Measurements from ENCODE around the gene SSTR3.
A peak's percentile ranks its signal among the peaks of the same experiment; 100 is the strongest.

DNA sequence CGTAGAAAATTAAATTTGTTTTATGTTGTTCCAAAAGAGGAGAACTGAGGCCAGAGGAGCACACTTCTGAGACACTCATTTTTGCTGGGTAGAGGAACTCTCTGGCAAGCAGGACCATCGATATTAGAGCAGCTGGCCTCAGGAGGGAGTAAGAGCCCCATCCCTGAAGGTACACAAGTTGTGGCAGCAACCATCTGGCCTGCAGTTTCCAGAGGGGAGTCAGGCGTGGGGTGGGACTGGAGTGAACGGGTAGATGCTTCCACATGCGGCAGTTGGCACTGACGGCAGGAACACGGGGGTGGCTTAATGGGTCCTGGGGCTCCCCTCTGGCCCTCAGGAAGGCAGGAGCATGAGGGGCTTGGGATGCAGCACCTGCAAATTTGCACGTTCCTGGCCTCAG, 13.2 kb upstream of the SSTR3 start:
- TF ChIP-seq EZH2phosphoT487 (IDR thresholded peaks at IDR 0.05; ENCODE audit: borderline replicate concordance, low read depth, low read length) (no peak), CTCF (conservative IDR thresholded peaks at IDR 0.05; ENCODE audit: low read length) (peak; percentile 69)

Measured in OCI-LY7 (cell line).